Stimulated activated CD4-positive, alpha-beta T cell treated with anti-CD3 and anti-CD28 coated beads, Interleukin-12 subunit alpha, Interleukin-12 subunit beta, amount 100 ng/mL, for 48 hours (primary cell): ENCODE measurements around the gene TUBA4B.

Source experiments
- DNase-seq, 3 donors: peaks; one replicate each; pipeline ENCODE4 v3.0.0-alpha.2; 2020; ENCODE audit warnings: low read depth in 2 of 3, low spot score in 1 of 3

Gene TUBA4B

DNA sequence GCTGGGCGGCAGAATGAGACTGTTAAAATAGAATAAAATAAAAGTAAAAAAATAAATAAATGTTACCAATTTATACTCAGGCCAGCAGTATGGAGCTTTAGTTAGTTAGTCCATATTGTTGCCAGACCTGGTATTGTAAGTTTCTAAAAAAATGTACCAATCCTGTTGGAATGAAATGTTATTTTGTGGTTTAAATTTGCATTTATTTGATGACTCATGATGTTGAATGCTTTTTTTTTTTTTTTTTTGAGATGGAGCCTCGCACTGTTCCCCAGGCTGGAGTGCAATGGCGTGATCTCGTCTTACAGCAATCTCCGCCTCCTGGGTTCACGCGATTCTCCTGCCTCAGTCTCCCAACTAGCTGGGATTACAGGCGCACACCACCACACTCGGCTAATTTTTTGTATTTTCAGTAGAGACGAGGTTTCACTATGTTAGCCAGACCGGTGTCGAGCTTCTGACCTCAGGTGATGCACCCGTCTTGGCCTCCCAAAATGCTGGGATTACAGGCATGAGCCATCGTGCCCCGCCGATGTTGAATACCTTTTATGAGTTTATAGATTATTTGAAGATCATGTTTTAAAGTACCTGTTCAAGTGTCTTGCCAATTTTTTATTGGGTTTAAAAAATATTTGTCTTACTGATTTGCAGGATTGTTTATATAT lies 61.9 kb downstream of the TUBA4B start:
- DNase-seq = no peak
